HG03460 (cell line): Measurements from ENCODE around the gene SGCE.

Experiments used
- ATAC-seq: cut with Tn5 transposase; IDR thresholded peaks from one replicate; pipeline ENCODE4 v1.9.1; 2021; ENCODE audit not compliant: unreplicated experiment

Gene SGCE

DNA sequence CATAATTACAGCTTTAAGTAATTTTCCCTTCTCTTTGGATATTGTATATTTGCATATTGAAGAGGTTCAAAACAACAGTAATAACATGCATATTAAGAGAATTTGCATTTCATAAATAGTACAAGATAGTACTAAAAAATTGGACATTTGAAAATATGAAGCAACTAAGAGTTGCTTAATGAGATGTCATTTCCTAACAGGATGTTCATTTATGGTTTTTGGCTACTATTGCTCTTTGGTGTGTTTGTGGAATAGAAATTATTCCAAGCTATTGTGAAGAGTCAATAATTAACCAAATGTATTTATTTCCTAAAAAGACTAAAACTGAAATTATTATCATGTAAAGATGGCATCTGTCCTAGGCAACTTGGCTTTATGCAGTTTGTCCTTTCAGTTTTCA lies 4.1 kb upstream of the SGCE start:
- ATAC-seq, result no peak

DNA sequence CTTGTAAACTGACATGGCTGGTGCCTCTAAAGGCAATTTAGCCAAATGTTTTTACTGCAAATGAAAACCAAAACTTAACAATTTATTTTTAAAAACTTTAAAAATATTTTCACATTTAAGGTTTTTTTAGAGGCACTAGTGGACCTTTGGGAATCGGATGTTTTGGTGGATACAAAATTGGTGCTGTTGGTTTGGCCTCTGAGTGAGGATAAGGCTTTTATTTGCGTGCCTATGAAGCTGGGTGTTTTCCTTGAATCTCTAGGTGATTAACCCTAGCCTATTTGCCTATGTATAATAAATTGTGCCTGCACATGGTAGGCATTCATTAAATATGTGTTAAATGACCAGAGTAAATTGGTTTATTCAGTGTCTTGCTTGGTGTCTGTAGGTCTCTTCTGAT lies 2.9 kb upstream of the SGCE start:
- no peak for ATAC-seq

DNA sequence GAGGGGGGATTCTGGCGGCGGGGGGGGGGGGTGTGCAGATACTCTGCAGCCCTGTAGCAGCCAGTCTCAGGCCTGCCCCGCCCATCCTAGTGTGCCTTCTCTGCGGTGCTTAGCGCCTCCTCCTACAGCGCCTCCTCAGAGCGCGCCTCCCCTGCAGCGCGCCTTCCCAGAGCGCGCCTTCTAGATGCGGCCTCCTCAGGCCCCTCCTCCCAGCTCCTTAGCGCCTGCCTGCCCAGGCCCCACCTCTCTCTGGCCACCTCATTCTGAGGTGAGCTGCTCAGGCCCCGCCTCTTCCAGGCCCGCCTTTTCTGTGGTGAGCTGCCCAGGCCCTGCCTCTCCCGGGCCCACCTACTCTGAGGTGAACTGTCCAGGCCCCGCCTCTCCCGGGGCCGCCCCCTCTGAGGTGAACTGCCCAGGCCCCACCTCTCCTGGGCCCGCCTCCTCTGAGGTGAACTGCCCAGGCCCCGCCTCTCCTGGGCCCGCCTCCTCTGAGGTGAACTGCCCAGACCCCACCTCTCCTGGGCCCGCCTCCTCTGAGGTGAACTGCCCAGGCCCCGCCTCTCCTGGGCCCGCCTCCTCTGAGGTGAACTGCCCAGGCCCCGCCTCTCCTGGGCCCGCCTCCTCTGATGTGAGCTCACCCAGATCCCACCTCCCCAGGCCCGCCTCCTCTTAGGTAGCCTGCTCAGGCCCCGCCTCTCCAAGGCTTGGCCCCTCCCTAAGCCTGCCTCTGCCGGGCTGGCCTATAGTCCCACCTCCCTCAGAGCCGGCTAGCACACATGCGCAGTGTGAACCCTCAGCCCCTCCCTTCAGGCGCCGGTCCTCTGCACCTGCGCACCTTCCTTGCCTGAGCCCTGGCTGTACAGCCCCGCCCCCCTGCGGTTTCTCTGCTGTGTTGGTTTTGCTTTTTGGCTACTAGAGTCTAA lies 2.1 kb upstream of the SGCE start:
- peak; percentile 78 for ATAC-seq

DNA sequence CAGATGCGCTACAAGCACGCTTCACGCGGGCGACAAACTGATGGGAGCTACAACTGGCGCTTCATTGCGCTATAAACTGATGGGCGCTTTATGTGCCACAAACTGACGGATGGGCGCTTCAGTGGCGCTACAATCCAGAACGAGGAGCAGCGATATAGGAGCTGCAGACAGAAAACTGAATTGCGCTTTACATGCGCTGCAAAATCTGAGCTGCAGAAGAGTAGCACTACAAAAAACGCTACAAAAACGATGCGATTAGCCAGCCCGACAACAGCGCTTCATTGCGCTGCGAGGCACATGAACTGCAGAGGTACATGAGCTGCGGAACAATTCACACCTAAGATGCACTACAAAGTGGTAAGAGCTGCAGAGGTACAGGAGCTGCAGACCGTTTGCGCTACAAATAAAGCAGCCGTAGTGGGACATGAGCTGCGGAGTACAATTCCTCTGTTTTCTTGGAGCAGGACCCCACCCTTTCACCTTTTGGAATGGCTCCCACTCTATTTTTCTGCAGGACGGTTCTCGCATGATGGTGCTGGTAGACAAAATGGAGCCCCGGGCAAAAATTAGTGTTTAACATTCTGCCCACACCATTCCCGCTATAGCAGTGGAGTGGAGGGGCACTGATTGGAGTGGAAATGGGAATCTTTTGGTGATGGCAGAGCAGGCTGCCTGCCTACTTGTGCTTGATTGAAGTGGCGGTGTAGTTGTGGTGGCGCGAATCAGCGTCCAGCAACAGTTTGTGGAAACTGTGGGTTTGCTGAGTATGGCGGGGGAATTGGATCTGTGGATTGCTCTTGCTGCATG lies 1.2 kb upstream of the SGCE start:
- no peak for ATAC-seq

- ATAC-seq, result no peak
These were observed 658 bp upstream of the SGCE start for GRCh38 chr7:94656658-94656924.

- ATAC-seq, result no peak
These were observed 646 bp downstream of the SGCE start for GRCh38 chr7:94655126-94655847.

DNA sequence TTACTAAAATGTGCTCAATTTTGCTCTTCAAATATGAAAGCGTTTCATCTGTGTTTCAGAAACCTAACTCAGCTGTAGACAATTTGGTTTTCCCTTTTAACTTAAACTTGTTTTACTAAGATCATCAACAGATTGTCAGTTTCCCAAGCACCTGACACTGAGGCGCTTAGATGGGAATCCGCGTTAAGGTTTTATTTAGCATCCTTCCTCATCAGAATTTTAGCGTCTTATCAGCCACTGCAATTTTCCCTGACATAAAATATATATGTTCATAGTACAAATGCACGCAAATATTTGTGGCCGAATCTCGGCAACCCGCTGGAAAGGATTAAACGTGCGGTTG lies 1.2 kb downstream of the SGCE start:
- ATAC-seq, result no peak

GRCh38 chr7:94650147-94651051 lies 5.5 kb downstream of the SGCE start:
- ATAC-seq, result no peak

DNA sequence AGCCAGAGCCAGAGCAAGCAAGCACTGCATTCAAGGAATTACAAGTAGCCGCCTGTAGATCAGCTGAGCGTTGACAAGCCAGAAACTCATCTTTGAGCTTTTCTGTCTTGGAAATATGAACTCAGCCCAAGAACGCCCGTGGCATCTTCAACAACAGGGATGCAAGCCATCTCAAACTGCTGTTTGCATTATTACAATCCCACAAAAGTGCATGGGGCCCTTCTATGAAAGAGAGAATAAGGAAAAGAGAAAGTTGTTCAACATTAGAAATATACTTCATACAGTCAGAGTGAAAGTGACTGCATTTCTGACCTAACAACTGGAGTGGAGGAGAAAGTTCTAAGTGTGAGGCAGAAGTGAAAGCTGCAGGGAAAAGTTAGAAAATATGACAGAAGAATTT lies 6.5 kb downstream of the SGCE start:
- ATAC-seq, result peak; percentile 76

DNA sequence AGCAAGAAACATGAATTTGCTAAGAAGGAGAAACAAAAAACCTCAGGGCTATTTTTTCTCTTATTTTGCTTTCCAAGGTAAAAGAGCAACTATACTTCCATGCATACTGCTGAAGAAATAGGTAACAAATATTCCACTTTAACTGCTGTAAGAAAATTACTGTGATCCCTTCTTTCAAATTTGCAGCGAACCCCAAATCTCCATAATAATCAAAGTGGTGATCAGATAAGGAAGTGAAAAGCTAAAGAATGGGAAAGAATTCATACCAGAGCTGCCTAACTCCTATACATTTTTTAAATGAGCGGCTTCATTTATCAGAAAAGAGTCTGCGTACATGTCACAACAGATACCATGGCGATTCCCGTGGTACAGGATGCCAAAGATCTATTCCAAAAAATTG lies 7.2 kb downstream of the SGCE start:
- no peak for ATAC-seq

GRCh38 chr7:94647295-94647694 lies 8.6 kb downstream of the SGCE start:
- ATAC-seq, result no peak

DNA sequence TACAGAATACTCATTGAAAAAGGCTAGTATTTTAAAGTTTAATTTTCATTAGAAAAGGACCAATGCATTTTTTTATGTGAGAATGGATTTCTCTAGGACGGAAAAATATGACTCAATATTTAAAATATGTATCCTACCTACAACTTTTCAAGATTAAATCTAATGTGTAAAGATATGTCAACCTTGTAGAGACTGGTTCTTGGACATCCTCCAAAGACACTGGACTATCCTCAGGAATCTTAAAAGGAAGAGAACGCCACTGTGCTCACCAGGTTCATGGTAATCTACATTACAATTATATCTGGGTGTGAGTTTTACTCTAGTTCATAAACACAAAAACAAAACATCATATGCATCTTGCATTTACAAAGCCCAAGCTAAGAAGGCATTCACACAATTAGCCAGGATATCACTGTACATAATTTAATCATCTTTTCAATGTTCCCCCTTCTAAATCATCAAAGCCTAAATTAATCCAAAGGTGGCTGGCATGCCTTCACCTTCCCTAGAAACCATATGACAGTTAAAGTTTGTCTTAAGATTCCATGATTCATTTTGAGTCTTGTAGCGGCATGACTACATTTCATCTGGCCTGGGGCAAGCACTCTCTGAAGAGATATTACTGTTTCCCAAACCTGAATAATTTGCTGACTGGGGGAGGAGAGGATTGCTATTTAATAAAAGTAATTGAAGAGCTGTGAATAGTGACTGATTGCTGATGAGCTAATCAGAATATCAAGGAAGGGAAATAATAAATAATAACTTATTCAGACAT lies 12.0 kb downstream of the SGCE start:
- no peak for ATAC-seq

DNA sequence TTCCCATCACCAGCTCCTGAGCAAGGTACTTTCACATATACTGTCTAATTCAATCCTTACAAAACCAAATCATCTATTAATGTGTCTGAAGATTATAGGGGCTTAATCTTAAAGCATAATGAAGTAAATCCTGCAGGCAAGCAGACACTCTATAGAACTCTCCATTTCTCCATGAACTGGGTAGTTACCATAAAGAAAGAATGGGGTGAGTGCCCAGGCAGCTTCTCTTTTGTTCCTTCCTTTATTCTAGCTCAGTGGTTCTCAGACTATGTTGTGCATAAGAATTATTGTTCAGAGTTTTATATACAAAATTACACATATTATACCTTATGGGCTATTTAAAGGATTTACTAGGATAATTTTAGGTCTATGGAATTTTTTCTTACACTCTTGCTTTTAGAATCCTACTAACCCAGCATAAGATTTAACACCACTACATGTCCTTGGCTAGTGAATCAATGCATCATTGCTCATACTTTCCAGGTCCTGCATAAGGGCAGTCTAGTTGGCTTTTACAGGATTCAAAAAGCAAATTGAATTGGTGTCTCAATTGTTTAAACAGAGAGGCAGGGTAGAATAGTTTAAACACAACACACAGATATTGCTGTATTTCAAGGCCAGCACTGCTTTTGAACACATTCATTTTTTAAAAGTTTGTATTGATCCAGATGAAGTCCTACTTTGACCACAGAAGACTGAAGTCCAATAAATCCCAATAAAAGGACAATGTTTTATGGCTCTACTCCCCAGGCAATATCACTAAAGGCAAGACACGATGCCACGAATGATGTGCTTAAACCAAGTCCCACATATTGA lies 12.9 kb downstream of the SGCE start:
- ATAC-seq, result no peak

DNA sequence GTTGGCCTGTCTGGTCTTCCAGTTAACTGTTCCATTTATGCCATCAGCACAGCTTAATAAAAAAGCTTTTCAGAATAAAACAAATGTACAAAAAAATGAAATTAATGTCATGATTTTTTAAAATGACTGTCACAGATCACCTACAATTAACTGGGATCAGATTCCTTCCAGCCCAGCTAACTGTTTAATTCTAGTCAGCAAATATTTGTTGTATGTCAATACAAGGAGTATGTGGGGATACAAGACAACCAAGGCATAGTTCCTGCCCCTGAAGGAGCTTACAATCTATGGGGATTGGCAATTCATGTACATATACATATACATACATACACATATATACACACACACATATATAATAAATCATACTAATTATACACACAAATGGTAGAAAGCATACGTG lies 16.5 kb downstream of the SGCE start:
- no peak for ATAC-seq

DNA sequence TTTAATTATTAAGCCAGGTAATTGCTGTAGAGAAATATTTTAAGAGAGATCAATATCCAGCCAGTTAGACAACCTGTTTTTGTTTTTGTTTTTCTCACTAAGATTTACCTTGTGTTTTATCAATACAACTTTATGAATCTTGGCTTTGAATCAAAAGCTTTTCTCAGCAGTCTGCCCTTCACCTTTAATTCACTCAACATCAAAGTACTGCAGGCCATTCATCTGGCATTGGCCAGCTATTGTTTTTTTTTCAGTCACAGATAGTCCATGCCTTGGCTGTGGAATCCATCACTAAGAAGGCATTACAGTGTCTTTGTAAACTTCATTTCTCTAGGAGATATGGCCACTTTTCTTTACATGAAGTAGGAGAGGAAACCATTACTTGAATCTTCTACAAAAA lies 20.2 kb downstream of the SGCE start:
- no peak for ATAC-seq

- ATAC-seq, result no peak
These were observed 21.4 kb downstream of the SGCE start for GRCh38 chr7:94634502-94634901.

- ATAC-seq, result no peak
These were observed 22.2 kb downstream of the SGCE start for GRCh38 chr7:94633687-94634086.

- ATAC-seq, result no peak
These were observed 23.0 kb downstream of the SGCE start for GRCh38 chr7:94633014-94633341.

DNA sequence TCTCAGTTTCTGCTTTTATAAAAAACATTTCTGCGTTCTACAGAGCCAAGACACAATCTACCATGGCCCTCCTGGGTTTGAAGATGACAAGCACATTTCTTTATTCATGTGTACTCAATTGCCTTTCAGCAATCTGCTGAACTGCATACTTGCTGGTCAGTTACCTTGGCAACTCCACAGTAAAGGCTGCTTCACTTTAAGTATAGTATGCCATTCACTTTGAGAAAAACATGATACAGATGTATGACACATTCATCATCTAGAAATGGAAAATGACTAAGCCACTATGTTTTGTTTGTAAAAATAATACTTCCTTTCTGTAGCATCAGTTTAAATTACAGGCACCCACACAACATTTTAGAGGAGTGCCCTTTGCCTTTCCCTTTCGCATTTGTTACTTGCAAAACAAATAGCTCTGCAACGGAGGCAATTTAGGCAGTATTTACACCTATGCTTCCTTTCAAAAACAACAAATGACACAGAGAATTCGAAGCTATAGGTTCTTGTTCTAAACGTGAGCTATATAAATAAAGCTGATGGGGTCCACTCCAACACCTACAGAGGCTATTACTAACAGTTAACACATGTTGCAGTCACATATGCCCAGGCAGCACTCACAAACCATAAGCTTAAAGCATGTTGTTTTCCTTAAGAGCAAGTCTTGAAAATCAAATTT lies 23.5 kb downstream of the SGCE start:
- no peak for ATAC-seq
